Cerebellar cortex (tissue), 1 donor: ENCODE results near the gene TAC3.
"Not testable (repeated sequence)": the region's sequence is repeated elsewhere in the genome, so short reads cannot be mapped to it uniquely, and the experiment has no call there.

Experiments used
- DNase-seq: peaks from one replicate; pipeline ENCODE4 v3.0.0-alpha.2; 2015; ENCODE audit warnings: low spot score

TAC3 gene

GRCh38 chr12:56982578-56983236 lies 33.6 kb downstream of the TAC3 start:
- DNase-seq = not testable (repeated sequence)

GRCh38 chr12:56980941-56981530 lies 35.3 kb downstream of the TAC3 start:
- DNase-seq = no peak

DNA sequence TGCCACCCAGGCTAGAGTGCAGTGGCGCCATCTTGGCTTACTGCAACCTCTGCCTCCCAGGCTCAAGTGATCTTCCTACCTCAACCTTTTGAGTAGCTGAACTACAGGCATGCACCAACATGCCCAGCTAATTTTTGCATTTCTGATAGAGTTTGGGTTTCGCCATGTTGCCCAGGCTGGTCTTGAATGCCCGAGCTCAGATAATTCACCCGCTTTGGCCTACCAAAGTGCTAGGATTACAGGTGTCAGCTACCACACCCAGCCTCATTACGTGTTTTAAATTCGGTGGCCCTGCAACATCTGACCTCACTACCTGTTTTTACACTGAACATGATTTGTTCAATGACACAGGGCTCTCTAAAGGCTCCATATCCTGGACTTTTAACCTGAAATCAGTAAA lies 36.1 kb downstream of the TAC3 start:
- no peak for DNase-seq

DNA sequence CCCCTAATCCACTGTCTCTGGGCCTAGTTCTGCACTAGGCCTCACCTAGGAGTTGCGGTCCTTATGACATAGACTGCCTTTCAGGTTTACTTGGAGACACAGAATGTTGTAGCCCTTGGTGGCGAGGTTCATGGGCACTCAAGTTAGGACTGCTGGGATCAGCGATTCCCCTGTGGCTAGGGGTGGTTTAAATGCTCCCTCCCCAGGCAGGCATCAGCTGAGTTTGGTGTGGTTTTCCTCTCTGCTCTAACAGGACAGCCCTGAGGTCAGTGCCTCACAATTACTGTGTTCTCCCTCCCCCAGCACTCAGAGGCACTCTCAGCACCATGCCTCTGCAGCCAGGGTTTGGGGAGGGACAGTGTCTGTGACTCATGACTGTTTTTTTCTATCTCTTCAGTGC lies 36.7 kb downstream of the TAC3 start:
- DNase-seq = no peak

GRCh38 chr12:56978397-56979138 lies 37.8 kb downstream of the TAC3 start:
- DNase-seq = no peak

GRCh38 chr12:56977361-56977760 lies 39.0 kb downstream of the TAC3 start:
- not testable (repeated sequence) for DNase-seq

DNA sequence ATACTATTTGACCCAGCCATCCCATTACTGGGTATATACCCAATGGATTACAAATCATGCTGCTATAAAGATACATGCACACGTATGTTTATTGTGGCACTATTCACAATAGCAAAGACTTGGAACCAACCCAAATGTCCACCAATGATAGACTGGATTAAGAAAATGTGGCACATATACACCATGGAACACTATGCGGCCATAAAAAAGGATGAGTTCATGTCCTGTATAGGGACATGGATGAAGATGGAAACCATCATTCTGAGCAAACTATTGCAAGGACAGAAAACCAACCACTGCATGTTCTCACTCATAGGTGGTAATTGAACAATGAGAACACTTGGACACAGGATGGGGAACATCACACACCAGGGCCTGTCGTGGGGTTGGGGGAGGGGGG lies 42.1 kb downstream of the TAC3 start:
- DNase-seq = not testable (repeated sequence)

GRCh38 chr12:56968910-56969309 lies 47.4 kb downstream of the TAC3 start:
- DNase-seq = not testable (repeated sequence)

- not testable (repeated sequence) for DNase-seq
Measured at GRCh38 chr12:56965997-56966642, 50.2 kb downstream of the TAC3 start.

DNA sequence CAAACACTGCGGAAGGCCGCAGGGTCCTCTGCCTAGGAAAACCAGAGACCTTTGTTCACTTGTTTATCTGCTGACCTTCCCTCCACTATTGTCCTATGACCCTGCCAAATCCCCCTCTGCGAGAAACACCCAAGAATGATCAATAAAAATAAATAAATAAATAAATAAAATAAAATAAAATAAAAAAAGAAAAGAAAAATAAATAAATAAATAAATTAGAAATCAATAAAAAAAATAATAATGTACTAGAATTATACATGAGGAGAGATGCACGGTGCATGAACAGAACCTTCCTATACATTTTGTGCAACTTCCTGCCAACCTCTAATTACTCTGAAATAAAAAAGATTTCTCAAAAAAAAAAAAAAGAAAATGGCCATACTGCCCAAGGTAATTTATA lies 51.2 kb downstream of the TAC3 start:
- not testable (repeated sequence) for DNase-seq

- DNase-seq = not testable (repeated sequence)
Measured at GRCh38 chr12:56963557-56963956, 52.8 kb downstream of the TAC3 start.

GRCh38 chr12:56962247-56962646 lies 54.1 kb downstream of the TAC3 start:
- DNase-seq = not testable (repeated sequence)
